GM19240 (cell line): ENCODE measurements around the gene PML.
"Not testable (repeated sequence)": the region's sequence is repeated elsewhere in the genome, so short reads cannot be mapped to it uniquely, and the experiment has no call there.

Experiments used
- DNase-seq: peaks from one replicate; pipeline ENCODE4 v3.0.0; 2011; ENCODE audit warnings: low spot score; ENCODE audit not compliant: insufficient read length

PML gene

GRCh38 chr15:74056330-74056729 lies 61.8 kb downstream of the PML start:
- DNase-seq, result not testable (repeated sequence)

- DNase-seq, result not testable (repeated sequence)
These were observed 64.7 kb downstream of the PML start for GRCh38 chr15:74059050-74059833.

GRCh38 chr15:74060251-74060650 lies 65.7 kb downstream of the PML start:
- DNase-seq, result no peak

GRCh38 chr15:74062236-74062635 lies 67.7 kb downstream of the PML start:
- no peak for DNase-seq

- DNase-seq, result no peak
These were observed 68.2 kb downstream of the PML start for GRCh38 chr15:74062671-74063070.

- not testable (repeated sequence) for DNase-seq
These were observed 69.1 kb downstream of the PML start for GRCh38 chr15:74063425-74064146.

GRCh38 chr15:74064183-74064582 lies 69.7 kb downstream of the PML start:
- not testable (repeated sequence) for DNase-seq

GRCh38 chr15:74064822-74065221 lies 70.3 kb downstream of the PML start:
- DNase-seq, result not testable (repeated sequence)

- DNase-seq, result not testable (repeated sequence)
These were observed 71.3 kb downstream of the PML start for GRCh38 chr15:74065684-74066411.

GRCh38 chr15:74071645-74072044 lies 77.1 kb downstream of the PML start:
- DNase-seq, result not testable (repeated sequence)

GRCh38 chr15:74072132-74072531 lies 77.6 kb downstream of the PML start:
- not testable (repeated sequence) for DNase-seq

- not testable (repeated sequence) for DNase-seq
These were observed 78.3 kb downstream of the PML start for GRCh38 chr15:74072614-74073337.

GRCh38 chr15:74075781-74076180 lies 81.3 kb downstream of the PML start:
- not testable (repeated sequence) for DNase-seq

- DNase-seq, result not testable (repeated sequence)
These were observed 87.9 kb downstream of the PML start, which contains the start of gene GOLGA6A for GRCh38 chr15:74082450-74082849. Gene GOLGA6A, minus strand, starts transcription at chr15:74082550. Its CDS starts 41 bp downstream, at chr15:74082509.

GRCh38 chr15:74094567-74094966 lies 100.1 kb downstream of the PML start:
- DNase-seq, result not testable (repeated sequence)

- not testable (repeated sequence) for DNase-seq
These were observed 101.1 kb downstream of the PML start for GRCh38 chr15:74095610-74096009.

GRCh38 chr15:74096753-74097474 lies 102.4 kb downstream of the PML start:
- DNase-seq, result not testable (repeated sequence)
